Mononuclear cell (primary cell): ENCODE results near the gene ATP6V0D1. TPM values are rescaled to one million over a fixed set of nuclear protein-coding genes. Genes with fewer than 3 reads are reported as not detected.

Experiments used
- H3K27me3 ChIP-seq: 2 replicates; pipeline ENCODE4 v1.6.0; 2011; ENCODE audit warnings: low read length, control low read depth; ENCODE audit not compliant: insufficient read depth
- H3K4me1 ChIP-seq: 2 replicates; pipeline ENCODE4 v1.5.1; 2011; ENCODE audit warnings: mild to moderate bottlenecking, low read length, control low read depth; ENCODE audit not compliant: insufficient read depth
- H3K4me3 ChIP-seq: 2 replicates; pipeline ENCODE4 v1.5.1; 2011; ENCODE audit warnings: mild to moderate bottlenecking, low read length, moderate library complexity
- H3K9me3 ChIP-seq: 2 replicates; pipeline ENCODE4 v1.5.1; 2011; ENCODE audit warnings: low read depth, mild to moderate bottlenecking, control low read depth, low read length
- total RNA-seq: library from RNA; depleted of rRNA; stranded (reverse); fragments of >200 nt; gene quantifications from one replicate; pipeline ENCODE4 v1.2.3, GENCODE V29; 2012

The ATP6V0D1 gene
- total RNA-seq, 1 donor = 113 TPM

GRCh38 chr16:67435758-67436164 lies 45.2 kb downstream of the ATP6V0D1 start:
- no peaks in the 10 kb centered on the region for H3K9me3 ChIP-seq
- H3K27me3 ChIP-seq = peaks cover 8% of the 10 kb centered on the region
- no peak overlapping the region for H3K4me3 ChIP-seq
- H3K4me1 ChIP-seq = peaks cover 19% of the 10 kb centered on the region

GRCh38 chr16:67433131-67433719 lies 47.7 kb downstream of the ATP6V0D1 start:
- Histone ChIP-seq H3K4me1 (peaks cover 26% of the 10 kb centered on the region), H3K27me3 (peaks cover 28% of the 10 kb centered on the region), H3K4me3 (no peak overlapping the region), H3K9me3 (no peaks in the 10 kb centered on the region)

- Histone ChIP-seq H3K4me1 (peaks cover 26% of the 10 kb centered on the region), H3K27me3 (peaks cover 28% of the 10 kb centered on the region), H3K4me3 (no peak overlapping the region), H3K9me3 (no peaks in the 10 kb centered on the region)
Observed at GRCh38 chr16:67432506-67432890, 48.5 kb downstream of the ATP6V0D1 start.

GRCh38 chr16:67431775-67432505 lies 49.0 kb downstream of the ATP6V0D1 start:
- Histone ChIP-seq H3K4me1 (peaks cover 26% of the 10 kb centered on the region), H3K27me3 (peaks cover 28% of the 10 kb centered on the region), H3K4me3 (no peak overlapping the region), H3K9me3 (no peaks in the 10 kb centered on the region)

GRCh38 chr16:67430977-67431774 lies 49.8 kb downstream of the ATP6V0D1 start, which contains the start of gene HSD11B2:
Gene HSD11B2 (plus strand): TSS chr16:67431121. CDS start chr16:67431249, 128 bp downstream.
- no peak within 1 kb of the TSS for H3K4me3 ChIP-seq
- peaks cover 26% of the 10 kb centered on the region for H3K4me1 ChIP-seq
- peaks cover 28% of the 10 kb centered on the region for H3K27me3 ChIP-seq
- H3K9me3 ChIP-seq = no peaks in the 10 kb centered on the region

GRCh38 chr16:67430504-67430976 lies 50.4 kb downstream of the ATP6V0D1 start:
- Histone ChIP-seq H3K4me1 (peaks cover 22% of the 10 kb centered on the region), H3K27me3 (peaks cover 32% of the 10 kb centered on the region), H3K9me3 (no peaks in the 10 kb centered on the region), H3K4me3 (no peak overlapping the region)

- no peak overlapping the region for H3K4me3 ChIP-seq
Observed at GRCh38 chr16:67429799-67430503, 51.0 kb downstream of the ATP6V0D1 start.

GRCh38 chr16:67429053-67429798 lies 51.7 kb downstream of the ATP6V0D1 start:
- no peak overlapping the region for H3K4me3 ChIP-seq
- H3K27me3 ChIP-seq = peaks cover 40% of the 10 kb centered on the region
- H3K9me3 ChIP-seq = no peaks in the 10 kb centered on the region
- peaks cover 15% of the 10 kb centered on the region for H3K4me1 ChIP-seq

More at GRCh38 chr16:67429799-67430503, 51.0 kb downstream of the ATP6V0D1 start:
- H3K9me3 ChIP-seq = no peaks in the 10 kb centered on the region
- H3K27me3 ChIP-seq = peaks cover 33% of the 10 kb centered on the region
- peaks cover 16% of the 10 kb centered on the region for H3K4me1 ChIP-seq

- H3K27me3 ChIP-seq = peaks cover 40% of the 10 kb centered on the region
- H3K9me3 ChIP-seq = no peaks in the 10 kb centered on the region
- peaks cover 15% of the 10 kb centered on the region for H3K4me1 ChIP-seq
- H3K4me3 ChIP-seq = no peak overlapping the region
Observed at GRCh38 chr16:67428146-67428731, 52.7 kb downstream of the ATP6V0D1 start.

GRCh38 chr16:67426950-67427349 lies 54.0 kb downstream of the ATP6V0D1 start:
- Histone ChIP-seq H3K9me3 (no peaks in the 10 kb centered on the region), H3K4me1 (peaks cover 14% of the 10 kb centered on the region), H3K27me3 (peaks cover 37% of the 10 kb centered on the region), H3K4me3 (no peak overlapping the region)

- H3K9me3 ChIP-seq = no peaks in the 10 kb centered on the region
- peaks cover 32% of the 10 kb centered on the region for H3K27me3 ChIP-seq
- H3K4me3 ChIP-seq = no peak overlapping the region
- peaks cover 7% of the 10 kb centered on the region for H3K4me1 ChIP-seq
Observed at GRCh38 chr16:67426022-67426421, 54.9 kb downstream of the ATP6V0D1 start.

GRCh38 chr16:67425580-67425979 lies 55.4 kb downstream of the ATP6V0D1 start:
- H3K9me3 ChIP-seq = no peaks in the 10 kb centered on the region
- H3K27me3 ChIP-seq = peaks cover 32% of the 10 kb centered on the region
- H3K4me1 ChIP-seq = peaks cover 6% of the 10 kb centered on the region
- H3K4me3 ChIP-seq = no peak overlapping the region

- H3K27me3 ChIP-seq = peaks cover 29% of the 10 kb centered on the region
- no peaks in the 10 kb centered on the region for H3K9me3 ChIP-seq
- peaks cover under 1% of the 10 kb centered on the region for H3K4me1 ChIP-seq
- H3K4me3 ChIP-seq = no peak overlapping the region
Observed at GRCh38 chr16:67425061-67425460, 55.9 kb downstream of the ATP6V0D1 start.

GRCh38 chr16:67424261-67424615 lies 56.7 kb downstream of the ATP6V0D1 start:
- Histone ChIP-seq H3K4me3 (no peak overlapping the region), H3K4me1 (no peaks in the 10 kb centered on the region), H3K27me3 (peaks cover 21% of the 10 kb centered on the region), H3K9me3 (no peaks in the 10 kb centered on the region)
